ENCODE results near the gene IFITM1. TPM values are rescaled to one million over a fixed set of nuclear protein-coding genes. Genes with fewer than 3 reads are reported as not detected.
"Not testable (repeated sequence)": the region's sequence is repeated elsewhere in the genome, so short reads cannot be mapped to it uniquely, and the experiment has no call there.

IFITM1 gene
- total RNA-seq, 1 donor from 2014 or later, result 352 TPM

- no peaks in the 10 kb centered on the region for H3K9me3 Mint-ChIP-seq (ENCODE audit: unreplicated experiment)
- H3K4me3 Mint-ChIP-seq (ENCODE audit: unreplicated experiment), result no peak overlapping the region
- H3K27ac Mint-ChIP-seq (ENCODE audit: unreplicated experiment), result no peak overlapping the region
- H3K36me3 Mint-ChIP-seq (ENCODE audit: unreplicated experiment), result no peaks in the 10 kb centered on the region
- peaks cover 59% of the 10 kb centered on the region for H3K4me1 Mint-ChIP-seq (ENCODE audit: unreplicated experiment)
- DNase-seq (ENCODE audit: extremely low spot score, unreplicated experiment), result no peak
- no peaks in the 10 kb centered on the region for H3K27me3 Mint-ChIP-seq (ENCODE audit: unreplicated experiment)
- TF ChIP-seq CTCF (IDR thresholded peaks at IDR 0.05), result no peak
Observed at GRCh38 chr11:330307-330693, 16.5 kb downstream of the IFITM1 start.

GRCh38 chr11:330694-331357 lies 17.0 kb downstream of the IFITM1 start:
- Mint-ChIP-seq H3K9me3 (ENCODE audit: unreplicated experiment) (no peaks in the 10 kb centered on the region), H3K4me3 (ENCODE audit: unreplicated experiment) (no peak overlapping the region), H3K27ac (ENCODE audit: unreplicated experiment) (no peak overlapping the region), H3K4me1 (ENCODE audit: unreplicated experiment) (peaks cover 64% of the 10 kb centered on the region), H3K27me3 (ENCODE audit: unreplicated experiment) (no peaks in the 10 kb centered on the region), H3K36me3 (ENCODE audit: unreplicated experiment) (no peaks in the 10 kb centered on the region)
- no peak for TF ChIP-seq CTCF (IDR thresholded peaks at IDR 0.05)
- DNase-seq (ENCODE audit: extremely low spot score, unreplicated experiment), result no peak

DNA sequence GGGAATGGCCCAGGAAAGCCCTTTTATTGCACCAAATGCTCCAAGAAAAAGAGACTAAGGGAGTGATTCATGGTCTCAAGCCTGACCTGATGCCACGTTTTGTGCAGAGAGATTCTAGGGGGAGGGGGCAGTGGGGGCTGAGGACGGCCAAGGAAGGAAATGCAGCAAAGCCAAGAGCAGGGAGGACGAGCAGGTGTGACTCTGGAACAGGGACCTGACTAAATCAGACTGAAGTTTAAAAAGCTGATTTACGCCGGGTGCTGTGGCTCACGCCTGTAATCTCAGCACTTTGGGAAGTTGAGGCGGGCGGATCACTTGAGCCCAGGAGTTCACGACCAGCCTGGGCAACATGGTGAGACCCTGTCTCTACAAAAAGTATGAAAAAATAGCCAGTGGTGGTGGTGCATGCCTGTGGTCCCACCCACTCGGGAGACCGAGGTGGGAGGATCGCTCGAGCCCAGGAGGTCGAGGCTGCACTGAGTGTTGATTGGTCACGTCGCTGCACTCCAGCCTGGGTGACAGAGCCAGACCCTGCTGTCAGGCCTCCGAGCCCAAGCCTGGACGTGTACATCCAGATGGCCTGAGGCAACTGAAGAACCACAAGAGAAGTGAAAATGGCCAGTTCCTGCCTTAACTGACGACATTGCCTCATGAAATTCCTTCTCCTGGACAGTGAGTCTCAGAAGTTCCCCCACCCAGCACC lies 17.7 kb downstream of the IFITM1 start:
- Mint-ChIP-seq H3K27me3 (ENCODE audit: unreplicated experiment) (no peaks in the 10 kb centered on the region), H3K4me3 (ENCODE audit: unreplicated experiment) (no peak overlapping the region), H3K9me3 (ENCODE audit: unreplicated experiment) (no peaks in the 10 kb centered on the region), H3K4me1 (ENCODE audit: unreplicated experiment) (peaks cover 64% of the 10 kb centered on the region), H3K36me3 (ENCODE audit: unreplicated experiment) (no peaks in the 10 kb centered on the region), H3K27ac (ENCODE audit: unreplicated experiment) (no peak overlapping the region)
- DNase-seq (ENCODE audit: extremely low spot score, unreplicated experiment), result no peak
- no peak for TF ChIP-seq CTCF (IDR thresholded peaks at IDR 0.05)

DNA sequence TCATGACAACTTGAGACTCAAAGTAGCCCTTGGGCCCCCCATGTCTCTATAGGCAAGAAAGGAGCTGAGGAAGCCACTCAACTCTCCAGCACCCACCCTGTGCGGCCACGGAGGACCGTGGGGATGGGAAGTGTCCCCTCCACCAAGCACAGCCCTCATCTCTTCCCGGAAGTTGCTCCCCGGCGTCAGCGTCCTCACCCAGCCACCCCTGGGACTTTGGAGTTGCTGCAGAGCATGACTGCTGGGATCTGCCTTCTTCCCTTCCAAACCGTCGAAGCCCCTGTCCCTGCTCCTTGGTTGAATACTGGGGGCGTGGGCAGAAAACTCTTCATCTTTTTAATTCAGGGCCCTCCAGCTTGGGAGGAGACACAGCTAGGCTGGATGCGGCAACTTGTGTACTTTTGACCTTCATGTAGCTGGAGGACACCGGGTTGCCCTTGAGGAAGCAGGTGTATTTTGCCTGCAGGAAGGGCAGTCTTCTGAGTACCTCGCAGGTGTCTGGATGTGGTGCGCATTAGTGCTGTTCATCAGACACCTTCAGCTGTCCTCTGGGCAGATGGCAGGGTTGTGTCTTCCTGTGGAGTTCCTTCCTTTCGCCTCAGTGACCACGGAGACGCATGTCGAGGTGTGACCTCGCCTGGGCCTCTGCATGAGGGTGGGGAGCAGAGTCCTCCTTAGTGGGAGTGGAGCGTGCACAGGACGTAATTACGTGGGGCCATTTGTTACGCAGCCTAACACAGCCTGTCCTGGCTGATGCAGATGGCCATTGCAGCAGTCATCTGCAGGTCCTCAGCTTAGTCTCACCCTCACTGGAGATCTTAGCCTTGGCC lies 19.0 kb downstream of the IFITM1 start:
- Mint-ChIP-seq H3K4me1 (ENCODE audit: unreplicated experiment) (peaks cover 64% of the 10 kb centered on the region), H3K27ac (ENCODE audit: unreplicated experiment) (no peak overlapping the region), H3K9me3 (ENCODE audit: unreplicated experiment) (no peaks in the 10 kb centered on the region), H3K4me3 (ENCODE audit: unreplicated experiment) (no peak overlapping the region), H3K27me3 (ENCODE audit: unreplicated experiment) (no peaks in the 10 kb centered on the region), H3K36me3 (ENCODE audit: unreplicated experiment) (no peaks in the 10 kb centered on the region)
- TF ChIP-seq CTCF (IDR thresholded peaks at IDR 0.05), result no peak
- DNase-seq (ENCODE audit: extremely low spot score, unreplicated experiment), result no peak

- not testable (repeated sequence) for H3K36me3 Mint-ChIP-seq (ENCODE audit: unreplicated experiment); H3K4me3 Mint-ChIP-seq (ENCODE audit: unreplicated experiment); H3K27me3 Mint-ChIP-seq (ENCODE audit: unreplicated experiment); H3K9me3 Mint-ChIP-seq (ENCODE audit: unreplicated experiment); DNase-seq (ENCODE audit: extremely low spot score, unreplicated experiment)
- peaks cover 63% of the 10 kb centered on the region for H3K4me1 Mint-ChIP-seq (ENCODE audit: unreplicated experiment)
- H3K27ac Mint-ChIP-seq (ENCODE audit: unreplicated experiment), result peak overlapping the region; percentile 58
Observed at GRCh38 chr11:333616-334263, 19.9 kb downstream of the IFITM1 start.
